Measurements from ENCODE around the gene METTL6. TPM values are rescaled to one million over a fixed set of nuclear protein-coding genes. Genes with fewer than 3 reads are reported as not detected.
"Not testable (repeated sequence)": the region's sequence is repeated elsewhere in the genome, so short reads cannot be mapped to it uniquely, and the experiment has no call there.

METTL6 gene
- total RNA-seq, 1 donor from 2014 or later = 13.8 TPM

- H3K27ac ChIP-seq = no peak overlapping the region
- no peak for TF ChIP-seq POLR2A (IDR thresholded peaks at IDR 0.05)
- no peak for TF ChIP-seq POLR2AphosphoS5 (IDR thresholded peaks at IDR 0.05; ENCODE audit: insufficient read depth in 1 of 2, low read depth in 1 of 2)
- TF ChIP-seq, protein P1, sequence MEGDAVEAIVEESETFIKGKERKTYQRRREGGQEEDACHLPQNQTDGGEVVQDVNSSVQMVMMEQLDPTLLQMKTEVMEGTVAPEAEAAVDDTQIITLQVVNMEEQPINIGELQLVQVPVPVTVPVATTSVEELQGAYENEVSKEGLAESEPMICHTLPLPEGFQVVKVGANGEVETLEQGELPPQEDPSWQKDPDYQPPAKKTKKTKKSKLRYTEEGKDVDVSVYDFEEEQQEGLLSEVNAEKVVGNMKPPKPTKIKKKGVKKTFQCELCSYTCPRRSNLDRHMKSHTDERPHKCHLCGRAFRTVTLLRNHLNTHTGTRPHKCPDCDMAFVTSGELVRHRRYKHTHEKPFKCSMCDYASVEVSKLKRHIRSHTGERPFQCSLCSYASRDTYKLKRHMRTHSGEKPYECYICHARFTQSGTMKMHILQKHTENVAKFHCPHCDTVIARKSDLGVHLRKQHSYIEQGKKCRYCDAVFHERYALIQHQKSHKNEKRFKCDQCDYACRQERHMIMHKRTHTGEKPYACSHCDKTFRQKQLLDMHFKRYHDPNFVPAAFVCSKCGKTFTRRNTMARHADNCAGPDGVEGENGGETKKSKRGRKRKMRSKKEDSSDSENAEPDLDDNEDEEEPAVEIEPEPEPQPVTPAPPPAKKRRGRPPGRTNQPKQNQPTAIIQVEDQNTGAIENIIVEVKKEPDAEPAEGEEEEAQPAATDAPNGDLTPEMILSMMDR (IDR thresholded peaks at IDR 0.05) = no peak
- H3K36me3 ChIP-seq = no peaks in the 10 kb centered on the region
- intact Hi-C loops (cut with DNase I) = no loop called here
- no peaks in the 10 kb centered on the region for H3K9me3 ChIP-seq
- H3K4me3 ChIP-seq = no peak overlapping the region
- no peaks in the 10 kb centered on the region for H3K27me3 ChIP-seq
- no peak for DNase-seq (ENCODE audit: extremely low spot score in 2 of 2)
- H3K4me1 ChIP-seq = no peaks in the 10 kb centered on the region
These were observed 33.7 kb upstream of the METTL6 start for GRCh38 chr3:15460891-15461531.

- Histone ChIP-seq H3K4me3 (no peak overlapping the region), H3K27ac (no peak overlapping the region), H3K27me3 (no peaks in the 10 kb centered on the region), H3K9me3 (no peaks in the 10 kb centered on the region), H3K4me1 (no peaks in the 10 kb centered on the region), H3K36me3 (no peaks in the 10 kb centered on the region)
- intact Hi-C loops (cut with DNase I) = no loop called here
- TF ChIP-seq, protein P1 (IDR thresholded peaks at IDR 0.05) = no peak
- TF ChIP-seq POLR2A (IDR thresholded peaks at IDR 0.05) (no peak), POLR2AphosphoS5 (IDR thresholded peaks at IDR 0.05; ENCODE audit: insufficient read depth in 1 of 2, low read depth in 1 of 2) (no peak)
- no peak for DNase-seq (ENCODE audit: extremely low spot score in 2 of 2)
These were observed 31.0 kb upstream of the METTL6 start for GRCh38 chr3:15458212-15458780.

DNA sequence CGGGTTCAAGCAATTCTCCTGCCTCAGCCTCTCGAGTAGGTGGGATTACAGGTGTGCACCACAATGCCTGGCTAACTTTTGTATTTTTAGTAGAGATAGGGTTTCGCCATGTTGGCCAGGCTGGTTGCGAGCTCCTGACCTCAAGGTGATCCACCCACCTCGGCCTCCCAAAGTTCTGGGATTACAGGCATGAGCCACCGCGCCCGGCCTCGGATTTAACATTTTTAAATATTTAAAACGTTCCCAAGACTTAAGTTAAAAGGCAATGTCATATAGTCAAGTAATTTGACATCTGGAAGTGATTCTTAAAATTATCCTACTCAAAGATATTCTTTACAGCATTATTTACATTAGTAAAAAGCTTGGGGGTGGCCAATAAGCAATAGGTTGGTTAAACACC is 29.6 kb upstream of the METTL6 start:
- H3K36me3 ChIP-seq; intact Hi-C loops (cut with DNase I); DNase-seq (ENCODE audit: extremely low spot score in 2 of 2); H3K4me1 ChIP-seq; H3K4me3 ChIP-seq; H3K9me3 ChIP-seq; H3K27ac ChIP-seq; H3K27me3 ChIP-seq: not testable (repeated sequence)

DNA sequence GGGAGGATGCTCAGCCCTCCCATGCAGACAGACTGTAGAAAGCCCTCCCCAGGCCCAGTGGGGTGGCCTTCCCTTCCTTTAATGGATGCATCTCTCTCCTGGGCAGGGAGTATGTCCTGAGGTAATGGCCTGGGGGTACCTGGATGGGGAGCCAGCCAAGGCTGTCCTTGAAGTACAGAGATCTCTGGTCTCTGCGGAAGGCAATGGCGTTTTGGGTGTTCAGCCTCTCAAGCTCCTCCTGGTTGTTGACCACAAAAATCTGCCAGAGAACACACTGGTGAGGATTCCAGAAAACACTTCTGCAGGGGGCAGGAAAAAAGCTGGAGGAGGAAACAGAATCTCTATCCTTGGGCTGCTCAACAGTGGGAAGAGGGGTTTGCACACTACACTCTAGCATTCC is 29.0 kb upstream of the METTL6 start:
- Histone ChIP-seq H3K27ac (no peak overlapping the region), H3K4me1 (no peaks in the 10 kb centered on the region), H3K9me3 (no peaks in the 10 kb centered on the region), H3K36me3 (no peaks in the 10 kb centered on the region), H3K27me3 (no peaks in the 10 kb centered on the region), H3K4me3 (no peak overlapping the region)
- TF ChIP-seq POLR2A (IDR thresholded peaks at IDR 0.05) = no peak
- TF ChIP-seq, protein P1 (IDR thresholded peaks at IDR 0.05) = no peak
- TF ChIP-seq POLR2AphosphoS5 (IDR thresholded peaks at IDR 0.05; ENCODE audit: insufficient read depth in 1 of 2, low read depth in 1 of 2) = no peak
- no peak for DNase-seq (ENCODE audit: extremely low spot score in 2 of 2)
- intact Hi-C loops (cut with DNase I) = no loop called here

- Histone ChIP-seq H3K9me3 (no peaks in the 10 kb centered on the region), H3K4me1 (no peaks in the 10 kb centered on the region), H3K36me3 (no peaks in the 10 kb centered on the region), H3K27ac (no peak overlapping the region), H3K4me3 (no peak overlapping the region), H3K27me3 (no peaks in the 10 kb centered on the region)
- TF ChIP-seq POLR2A (IDR thresholded peaks at IDR 0.05) = no peak
- TF ChIP-seq POLR2AphosphoS5 (IDR thresholded peaks at IDR 0.05; ENCODE audit: insufficient read depth in 1 of 2, low read depth in 1 of 2) = no peak
- TF ChIP-seq, protein P1 (IDR thresholded peaks at IDR 0.05) = no peak
- intact Hi-C loops (cut with DNase I) = no loop called here
- DNase-seq (ENCODE audit: extremely low spot score in 2 of 2) = no peak
These were observed 28.4 kb upstream of the METTL6 start for GRCh38 chr3:15455756-15456155.
